ENCODE measurements around the gene TLK2.
A peak's percentile ranks its signal among the peaks of the same experiment; 100 is the strongest.

TLK2 gene

GRCh38 chr17:62596662-62597061 is 118.0 kb downstream of the TLK2 start:
- TF ChIP-seq ZNF70 (CRISPR knock-in tag; IDR thresholded peaks at IDR 0.05) (no peak), TCF4 (CRISPR knock-in tag; IDR thresholded peaks at IDR 0.05; ENCODE audit: borderline replicate concordance) (no peak), TOX (CRISPR knock-in tag; IDR thresholded peaks at IDR 0.05; ENCODE audit: borderline replicate concordance) (no peak), ZFP30 (CRISPR knock-in tag; IDR thresholded peaks at IDR 0.05) (no peak), CSRNP3 (CRISPR knock-in tag; IDR thresholded peaks at IDR 0.05) (no peak), SNAI2 (CRISPR knock-in tag; IDR thresholded peaks at IDR 0.05) (no peak), CREB5 (CRISPR knock-in tag; IDR thresholded peaks at IDR 0.05; ENCODE audit: low read depth) (no peak), RARB (CRISPR knock-in tag; IDR thresholded peaks at IDR 0.05) (no peak), BACH2 (CRISPR knock-in tag; IDR thresholded peaks at IDR 0.05; ENCODE audit: borderline replicate concordance) (no peak)
- no peak for ATAC-seq

- no peak for ATAC-seq
- no peak for TF ChIP-seq PATZ1 (CRISPR knock-in tag; IDR thresholded peaks at IDR 0.05; ENCODE audit: borderline replicate concordance)
- peak; percentile 97 for TF ChIP-seq ZNF8 (CRISPR knock-in tag; IDR thresholded peaks at IDR 0.05)
These were observed 118.5 kb downstream of the TLK2 start for GRCh38 chr17:62597150-62597549.

- ATAC-seq: no peak
- no peak for TF ChIP-seq PPARA (CRISPR knock-in tag; IDR thresholded peaks at IDR 0.05; ENCODE audit: borderline replicate concordance)
- TF ChIP-seq SNAI2 (CRISPR knock-in tag; IDR thresholded peaks at IDR 0.05): no peak
- TF ChIP-seq PATZ1 (CRISPR knock-in tag; IDR thresholded peaks at IDR 0.05; ENCODE audit: borderline replicate concordance): no peak
- TF ChIP-seq POU6F1 (CRISPR knock-in tag; IDR thresholded peaks at IDR 0.05; ENCODE audit: borderline replicate concordance, low read depth): no peak
- TF ChIP-seq TOX (CRISPR knock-in tag; IDR thresholded peaks at IDR 0.05; ENCODE audit: borderline replicate concordance): no peak
- no peak for TF ChIP-seq ZC3H10 (CRISPR knock-in tag; IDR thresholded peaks at IDR 0.05)
- no peak for TF ChIP-seq ZNF8 (CRISPR knock-in tag; IDR thresholded peaks at IDR 0.05)
- TF ChIP-seq ZNF565 (CRISPR knock-in tag; conservative IDR thresholded peaks at IDR 0.05; ENCODE audit: low read depth): no peak
- no peak for TF ChIP-seq ZFP30 (CRISPR knock-in tag; IDR thresholded peaks at IDR 0.05)
- no peak for TF ChIP-seq GLIS3 (CRISPR knock-in tag; IDR thresholded peaks at IDR 0.05)
- no peak for TF ChIP-seq ZFP3 (CRISPR knock-in tag; IDR thresholded peaks at IDR 0.05)
- TF ChIP-seq TCF4 (CRISPR knock-in tag; IDR thresholded peaks at IDR 0.05; ENCODE audit: borderline replicate concordance): no peak
- no peak for TF ChIP-seq CSDC2 (CRISPR knock-in tag; IDR thresholded peaks at IDR 0.05)
These were observed 119.3 kb downstream of the TLK2 start for GRCh38 chr17:62597920-62598319.

- no peak for TF ChIP-seq ZNF8 (CRISPR knock-in tag; IDR thresholded peaks at IDR 0.05)
- TF ChIP-seq CSDC2 (CRISPR knock-in tag; IDR thresholded peaks at IDR 0.05): no peak
- no peak for TF ChIP-seq CSRNP3 (CRISPR knock-in tag; IDR thresholded peaks at IDR 0.05)
- TF ChIP-seq ESRRG (CRISPR knock-in tag; IDR thresholded peaks at IDR 0.05): no peak
- no peak for TF ChIP-seq RARB (CRISPR knock-in tag; IDR thresholded peaks at IDR 0.05)
- no peak for TF ChIP-seq ZFP3 (CRISPR knock-in tag; IDR thresholded peaks at IDR 0.05)
- no peak for TF ChIP-seq ZNF565 (CRISPR knock-in tag; conservative IDR thresholded peaks at IDR 0.05; ENCODE audit: low read depth)
- TF ChIP-seq ZFP30 (CRISPR knock-in tag; IDR thresholded peaks at IDR 0.05): no peak
- no peak for TF ChIP-seq ARNTL (CRISPR knock-in tag; IDR thresholded peaks at IDR 0.05; ENCODE audit: borderline replicate concordance, low read depth)
- TF ChIP-seq ZNF70 (CRISPR knock-in tag; IDR thresholded peaks at IDR 0.05): no peak
- no peak for ATAC-seq
These were observed 121.5 kb downstream of the TLK2 start for GRCh38 chr17:62599964-62600657.
